Retinal pigment epithelial cell (primary cell): ENCODE results near the gene PNO1.

ENCODE experiments used
- DNase-seq: peaks from one replicate; pipeline ENCODE4 v3.0.0-alpha.2; 2010; ENCODE audit warnings: low read depth
- H3K4me3 ChIP-seq: 2 replicates; pipeline ENCODE4 v1.5.1; 2011; ENCODE audit warnings: mild to moderate bottlenecking, low read length, control low read depth, moderate library complexity
- TF ChIP-seq, protein P1 (sequence below): conservative IDR thresholded peaks from 2 replicates; pipeline ENCODE4 v1.5.1; 2011; ENCODE audit warnings: low read depth, low read length, control low read depth, inconsistent platforms

Gene PNO1

DNA sequence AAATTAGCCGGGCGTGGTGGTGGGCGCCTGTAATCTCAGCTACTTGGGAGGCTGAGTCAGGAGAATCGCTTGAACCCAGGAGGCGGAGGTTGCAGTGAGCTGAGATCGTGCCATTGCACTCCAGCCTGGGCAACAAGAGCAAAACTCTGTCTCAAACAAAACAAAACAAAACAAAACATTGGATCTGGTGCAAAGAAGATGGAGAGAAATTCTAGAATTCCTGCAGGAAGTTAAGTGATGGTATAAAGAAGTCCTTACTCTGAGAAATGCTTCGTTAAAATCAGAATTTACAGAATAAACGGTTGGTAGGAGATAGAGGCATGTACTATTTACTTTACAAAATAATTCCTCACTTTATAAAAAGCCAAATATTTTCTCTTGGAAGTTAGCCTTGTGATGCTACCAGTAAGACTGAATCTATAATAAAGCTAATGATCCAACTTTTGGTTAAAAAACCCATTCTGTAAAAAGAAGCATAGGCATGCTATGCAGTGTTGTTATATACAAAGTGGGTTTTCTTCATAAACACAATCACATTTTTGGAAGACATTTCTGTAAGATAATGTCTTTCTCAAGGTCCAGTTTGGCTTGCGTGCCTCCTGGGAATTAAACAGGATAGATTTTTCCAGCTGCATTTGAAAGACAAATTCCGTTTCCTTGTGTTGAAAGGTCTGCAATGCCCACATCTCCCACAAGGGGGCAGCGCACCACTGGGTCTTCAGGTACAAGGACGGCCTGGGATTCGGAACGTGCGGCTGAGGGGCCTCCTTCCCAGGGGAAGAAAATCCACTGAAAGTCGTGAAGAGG, 35.6 kb upstream of the PNO1 start:
- DNase-seq = peak; percentile 41
- peak overlapping the region; percentile 10 for H3K4me3 ChIP-seq
- TF ChIP-seq, protein P1, sequence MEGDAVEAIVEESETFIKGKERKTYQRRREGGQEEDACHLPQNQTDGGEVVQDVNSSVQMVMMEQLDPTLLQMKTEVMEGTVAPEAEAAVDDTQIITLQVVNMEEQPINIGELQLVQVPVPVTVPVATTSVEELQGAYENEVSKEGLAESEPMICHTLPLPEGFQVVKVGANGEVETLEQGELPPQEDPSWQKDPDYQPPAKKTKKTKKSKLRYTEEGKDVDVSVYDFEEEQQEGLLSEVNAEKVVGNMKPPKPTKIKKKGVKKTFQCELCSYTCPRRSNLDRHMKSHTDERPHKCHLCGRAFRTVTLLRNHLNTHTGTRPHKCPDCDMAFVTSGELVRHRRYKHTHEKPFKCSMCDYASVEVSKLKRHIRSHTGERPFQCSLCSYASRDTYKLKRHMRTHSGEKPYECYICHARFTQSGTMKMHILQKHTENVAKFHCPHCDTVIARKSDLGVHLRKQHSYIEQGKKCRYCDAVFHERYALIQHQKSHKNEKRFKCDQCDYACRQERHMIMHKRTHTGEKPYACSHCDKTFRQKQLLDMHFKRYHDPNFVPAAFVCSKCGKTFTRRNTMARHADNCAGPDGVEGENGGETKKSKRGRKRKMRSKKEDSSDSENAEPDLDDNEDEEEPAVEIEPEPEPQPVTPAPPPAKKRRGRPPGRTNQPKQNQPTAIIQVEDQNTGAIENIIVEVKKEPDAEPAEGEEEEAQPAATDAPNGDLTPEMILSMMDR = peak; percentile 98

DNA sequence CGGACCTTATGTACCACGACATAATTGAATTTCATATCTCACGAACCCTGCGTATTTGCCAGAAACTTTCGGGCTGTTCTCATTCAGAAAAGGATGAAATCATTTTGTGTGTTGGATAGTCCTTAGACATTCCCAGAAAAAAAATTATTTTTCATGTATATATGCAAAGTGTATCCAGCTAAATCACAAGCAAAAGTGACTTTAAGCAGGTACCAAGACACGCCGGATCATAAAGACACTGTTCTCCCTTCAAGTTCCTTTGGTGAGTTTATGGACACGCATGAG, 35.1 kb upstream of the PNO1 start:
- DNase-seq = no peak
- peak overlapping the region; percentile 10 for H3K4me3 ChIP-seq
- TF ChIP-seq, protein P1 = no peak

DNA sequence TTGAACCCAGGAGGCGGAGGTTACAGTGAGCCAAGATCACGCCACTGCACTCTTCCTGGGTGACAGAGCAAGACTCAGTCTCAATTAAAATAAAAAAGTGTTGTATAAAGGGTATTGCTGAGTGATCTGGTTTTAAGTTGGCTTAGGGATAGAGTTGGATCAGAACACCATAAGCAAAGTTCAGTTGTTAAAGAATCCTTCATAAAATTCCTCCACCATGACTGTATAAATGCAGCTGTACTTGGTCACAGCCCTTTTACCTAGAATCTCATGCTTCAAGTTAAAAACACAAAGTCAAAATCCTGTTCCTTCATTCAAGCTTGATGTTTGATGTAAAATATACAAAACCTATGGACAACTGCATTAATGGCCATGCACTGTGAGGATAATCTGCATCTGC, 33.4 kb upstream of the PNO1 start:
- DNase-seq = no peak
- H3K4me3 ChIP-seq = no peak overlapping the region
- TF ChIP-seq, protein P1 = no peak

DNA sequence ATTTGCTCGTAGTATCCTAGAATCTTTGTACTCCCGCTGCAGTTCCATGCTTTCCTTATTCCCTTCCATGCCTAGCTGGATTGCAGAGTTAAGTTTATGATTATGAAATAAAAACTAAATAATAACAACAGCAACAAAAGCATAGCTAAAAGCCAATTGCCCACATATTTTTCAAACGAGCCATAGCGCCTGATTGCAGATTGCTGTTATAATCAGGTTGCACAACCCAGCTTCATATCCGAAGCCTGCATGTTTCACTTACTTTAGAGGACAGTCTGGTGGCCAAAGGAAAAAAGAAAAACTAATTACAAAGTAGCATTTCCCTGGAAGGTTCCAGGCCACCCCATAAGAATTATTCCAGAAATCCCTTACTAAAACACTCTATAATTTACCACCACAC, 31.9 kb upstream of the PNO1 start:
- H3K4me3 ChIP-seq = no peak overlapping the region
- TF ChIP-seq, protein P1 = no peak
- no peak for DNase-seq

DNA sequence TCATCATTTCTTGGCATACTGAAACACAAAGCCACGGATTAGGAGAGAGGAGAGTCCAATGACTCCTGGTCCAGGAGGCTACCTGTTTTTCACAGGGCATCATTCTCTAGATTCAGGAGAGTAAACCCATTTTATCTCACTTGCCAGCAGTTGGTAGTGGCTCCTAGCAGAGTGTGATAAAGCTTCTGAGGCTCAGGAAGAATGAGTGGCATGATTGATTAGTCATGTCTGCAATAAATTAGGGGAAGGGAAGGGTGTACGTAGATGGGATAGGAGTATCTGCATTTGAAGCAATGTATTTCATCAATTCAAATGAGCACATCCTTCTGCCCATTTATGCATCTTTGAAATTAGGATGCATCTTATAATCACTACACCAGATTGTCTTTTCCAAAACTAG, 31.1 kb upstream of the PNO1 start:
- TF ChIP-seq, protein P1 = no peak
- H3K4me3 ChIP-seq = no peak overlapping the region
- DNase-seq = no peak

DNA sequence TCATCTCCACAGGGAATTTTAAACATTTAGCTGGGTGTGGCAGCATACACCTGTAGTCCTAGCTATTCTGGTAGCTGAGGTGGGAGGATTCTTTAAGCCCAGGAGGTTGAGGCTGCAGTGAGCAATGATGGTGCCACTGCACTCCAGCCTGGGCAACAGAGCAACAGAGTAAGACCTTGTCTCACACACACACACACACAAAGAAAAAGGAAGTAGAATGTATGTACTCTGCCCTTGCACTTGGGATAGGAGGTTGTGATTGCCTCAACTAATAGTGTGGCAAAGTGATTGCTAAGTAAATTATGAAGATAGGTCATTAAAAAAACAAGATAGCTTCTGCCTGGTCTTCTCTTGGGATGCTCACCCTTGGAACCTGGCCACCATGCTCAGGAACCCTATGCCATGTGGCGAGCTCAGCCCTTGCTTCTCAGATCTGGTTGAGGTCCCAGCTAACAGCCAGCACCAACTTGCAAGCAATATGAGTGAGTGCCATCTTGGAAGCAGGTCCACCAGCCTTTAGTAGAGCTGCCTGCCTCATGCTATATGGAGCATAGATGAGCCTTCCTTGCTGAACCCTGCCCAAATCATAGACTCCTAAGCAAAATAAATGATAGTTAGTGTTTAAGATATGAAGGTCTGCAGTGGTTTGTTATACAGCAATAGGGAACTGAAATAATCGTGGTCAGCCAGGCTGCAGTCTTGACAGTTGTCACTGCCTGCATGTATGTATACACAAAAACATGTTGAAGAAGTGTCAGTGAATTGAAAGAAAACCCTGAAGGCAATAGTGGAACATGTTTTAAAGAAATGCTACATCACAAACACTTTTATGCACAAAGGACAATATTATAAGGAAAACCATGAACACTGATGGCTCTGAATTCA, 30.1 kb upstream of the PNO1 start:
- H3K4me3 ChIP-seq = no peak overlapping the region
- TF ChIP-seq, protein P1 = no peak
- no peak for DNase-seq

DNA sequence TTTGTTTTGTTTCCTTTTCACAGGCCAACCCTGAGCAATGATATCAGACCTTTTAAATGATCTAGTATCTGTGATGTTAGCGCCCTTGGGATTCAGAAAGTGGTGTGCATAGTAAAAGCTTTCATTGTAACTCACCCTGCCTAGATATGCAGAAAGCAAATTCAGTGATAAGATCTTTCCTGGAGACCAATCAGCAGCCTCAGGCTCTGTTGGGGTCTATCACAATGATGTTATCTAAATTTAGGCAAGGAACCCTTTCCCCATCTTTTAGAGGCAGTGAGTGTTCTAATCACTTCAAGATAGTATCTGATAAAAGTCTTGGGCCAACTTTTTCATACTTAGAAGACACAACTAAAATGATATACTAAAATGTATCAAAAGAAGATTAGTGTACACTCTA, 23.6 kb upstream of the PNO1 start:
- DNase-seq = no peak
- H3K4me3 ChIP-seq = no peak overlapping the region
- TF ChIP-seq, protein P1 = no peak
